Upper lobe of left lung (tissue), 4 donors: ENCODE data around the gene KRI1.

Experiments
- POLR2A ChIP-seq, 4 donors: fragments of 450-650 bp; IDR thresholded peaks; one replicate each; pipeline ENCODE4 v1.5.1; 2016 to 2017; ENCODE audit warnings: antibody characterized with exemption in 4 of 4, mild to moderate bottlenecking in 2 of 4
- TF ChIP-seq, protein P1 (sequence below), 6 experiments: fragments of 450-650 bp in 4 of 6; fragments of 200-600 bp in 2 of 6; sonication (generic) in 2 of 6; IDR thresholded peaks; one replicate each; pipeline ENCODE4 v1.5.1; 2016 to 2019; ENCODE audit warnings: antibody characterized with exemption in 6 of 6

DNA sequence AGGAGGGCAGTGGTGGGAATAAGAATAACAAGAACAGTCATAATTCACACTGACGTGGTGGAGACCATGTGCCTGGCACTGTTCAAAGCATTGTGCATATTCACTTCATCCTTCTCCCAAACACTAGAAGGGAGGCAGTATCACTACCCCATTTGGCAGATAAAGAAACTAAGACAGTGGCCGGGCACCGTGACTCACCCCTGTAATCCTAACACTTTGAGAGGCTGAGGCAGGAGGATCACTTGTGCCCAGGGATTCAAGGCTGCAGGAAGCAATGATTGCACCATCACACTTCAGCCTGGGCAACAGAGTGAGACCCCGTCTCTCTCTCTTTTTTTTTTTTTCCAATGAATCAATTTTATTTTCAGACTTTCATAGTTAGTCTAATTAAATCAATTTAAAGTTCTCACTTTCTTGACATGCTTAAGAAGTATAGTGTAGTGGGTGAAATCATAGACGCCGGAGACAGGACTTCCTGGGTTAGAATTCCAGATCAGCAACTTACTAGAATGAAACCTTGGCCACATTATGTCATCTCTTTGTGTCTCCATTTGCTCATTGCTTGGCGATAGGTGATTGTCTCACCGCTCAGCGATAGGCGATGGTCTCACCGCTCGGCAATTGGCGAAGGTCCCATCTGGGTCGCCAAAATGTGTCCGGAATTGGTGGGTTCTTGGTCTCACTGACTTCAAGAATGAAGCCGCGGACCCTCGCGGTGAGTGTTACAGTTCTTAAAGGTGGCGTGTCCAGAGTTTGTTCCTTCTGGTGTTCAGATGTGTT lies 27.4 kb downstream of the KRI1 start:
- TF ChIP-seq, protein P1, sequence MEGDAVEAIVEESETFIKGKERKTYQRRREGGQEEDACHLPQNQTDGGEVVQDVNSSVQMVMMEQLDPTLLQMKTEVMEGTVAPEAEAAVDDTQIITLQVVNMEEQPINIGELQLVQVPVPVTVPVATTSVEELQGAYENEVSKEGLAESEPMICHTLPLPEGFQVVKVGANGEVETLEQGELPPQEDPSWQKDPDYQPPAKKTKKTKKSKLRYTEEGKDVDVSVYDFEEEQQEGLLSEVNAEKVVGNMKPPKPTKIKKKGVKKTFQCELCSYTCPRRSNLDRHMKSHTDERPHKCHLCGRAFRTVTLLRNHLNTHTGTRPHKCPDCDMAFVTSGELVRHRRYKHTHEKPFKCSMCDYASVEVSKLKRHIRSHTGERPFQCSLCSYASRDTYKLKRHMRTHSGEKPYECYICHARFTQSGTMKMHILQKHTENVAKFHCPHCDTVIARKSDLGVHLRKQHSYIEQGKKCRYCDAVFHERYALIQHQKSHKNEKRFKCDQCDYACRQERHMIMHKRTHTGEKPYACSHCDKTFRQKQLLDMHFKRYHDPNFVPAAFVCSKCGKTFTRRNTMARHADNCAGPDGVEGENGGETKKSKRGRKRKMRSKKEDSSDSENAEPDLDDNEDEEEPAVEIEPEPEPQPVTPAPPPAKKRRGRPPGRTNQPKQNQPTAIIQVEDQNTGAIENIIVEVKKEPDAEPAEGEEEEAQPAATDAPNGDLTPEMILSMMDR (IDR thresholded peaks at IDR 0.05) = no peak
- no peak for TF ChIP-seq POLR2A (IDR thresholded peaks at IDR 0.05)
